Trophoblast cell (in vitro differentiated cells and primary cell): ENCODE measurements around the gene GBX2. TPM values are rescaled to one million over a fixed set of nuclear protein-coding genes. Genes with fewer than 3 reads are reported as not detected.
A peak's percentile ranks its signal among the peaks of the same experiment; 100 is the strongest.

ENCODE experiments used
- DNase-seq, 2 donors: peaks; one replicate each; pipeline ENCODE4 v3.0.0-alpha.2; 2016
- H2AFZ ChIP-seq: 2 replicates; pipeline ENCODE4 v1.6.1; 2013; ENCODE audit warnings: low read length, moderate library complexity, mild to moderate bottlenecking; ENCODE audit not compliant: insufficient read depth, poor library complexity
- H2AK5ac ChIP-seq: 2 replicates; pipeline ENCODE4 v1.6.1; 2013; ENCODE audit warnings: mild to moderate bottlenecking, low read length
- H2BK120ac ChIP-seq: 2 replicates; pipeline ENCODE4 v1.6.1; 2013; ENCODE audit warnings: low read length, mild to moderate bottlenecking, moderate library complexity; ENCODE audit not compliant: insufficient read depth, poor library complexity
- H2BK12ac ChIP-seq: 2 replicates; pipeline ENCODE4 v1.6.1; 2013; ENCODE audit warnings: mild to moderate bottlenecking, low read length, moderate library complexity
- H2BK5ac ChIP-seq: 2 replicates; pipeline ENCODE4 v1.6.1; 2013; ENCODE audit warnings: low read length, low read depth, moderate library complexity, mild to moderate bottlenecking; ENCODE audit not compliant: poor library complexity
- H3K14ac ChIP-seq: 2 replicates; pipeline ENCODE4 v1.6.1; 2013; ENCODE audit warnings: mild to moderate bottlenecking, low read length
- H3K18ac ChIP-seq: 2 replicates; pipeline ENCODE4 v1.6.1; 2013; ENCODE audit warnings: mild to moderate bottlenecking, low read length
- H3K23ac ChIP-seq: 2 replicates; pipeline ENCODE4 v1.6.1; 2013; ENCODE audit warnings: low read length
- H3K27ac ChIP-seq: 2 replicates; pipeline ENCODE4 v1.5.1; 2013; ENCODE audit warnings: low read depth, mild to moderate bottlenecking, inconsistent platforms, low read length, moderate library complexity
- H3K27me3 ChIP-seq: 2 replicates; pipeline ENCODE4 v1.6.1; 2013; ENCODE audit warnings: inconsistent platforms, mild to moderate bottlenecking, low read length, moderate library complexity; ENCODE audit not compliant: insufficient read depth
- H3K36me3 ChIP-seq, 2 experiments: 1 replicate in 1 of 2; 2 replicates in 1 of 2; pipeline ENCODE4 v1.6.1; 2013; ENCODE audit warnings: low read length in 2 of 2, mild to moderate bottlenecking in 2 of 2, moderate library complexity in 1 of 2; ENCODE audit not compliant: insufficient read depth in 2 of 2, control insufficient read depth in 1 of 2
- H3K4ac ChIP-seq: 2 replicates; pipeline ENCODE4 v1.6.1; 2013; ENCODE audit warnings: low read depth, mild to moderate bottlenecking, low read length, moderate library complexity
- H3K4me1 ChIP-seq, 2 experiments: 1 replicate in 1 of 2; 2 replicates in 1 of 2; pipeline ENCODE4 v1.6.1; 2013; ENCODE audit warnings: low read length in 2 of 2, mild to moderate bottlenecking in 2 of 2, moderate library complexity in 1 of 2; ENCODE audit not compliant: insufficient read depth in 2 of 2, control insufficient read depth in 1 of 2
- H3K4me2 ChIP-seq: 2 replicates; pipeline ENCODE4 v1.6.1; 2013; ENCODE audit warnings: inconsistent platforms, mild to moderate bottlenecking, low read length, moderate library complexity
- H3K4me3 ChIP-seq: 2 replicates; pipeline ENCODE4 v1.5.1; 2013; ENCODE audit warnings: mild to moderate bottlenecking, low read depth, low read length, inconsistent platforms
- H3K79me1 ChIP-seq: one replicate; pipeline ENCODE4 v1.6.1; 2013; ENCODE audit warnings: low read length
- H3K79me2 ChIP-seq: 2 replicates; pipeline ENCODE4 v1.6.1; 2013; ENCODE audit warnings: low read length, mild to moderate bottlenecking; ENCODE audit not compliant: control insufficient read depth, insufficient read depth, poor library complexity
- H3K9ac ChIP-seq: 2 replicates; pipeline ENCODE4 v1.6.1; 2013; ENCODE audit warnings: mild to moderate bottlenecking, low read length
- H3K9me3 ChIP-seq: 2 replicates; pipeline ENCODE4 v1.6.1; 2013; ENCODE audit warnings: low read depth, mild to moderate bottlenecking, control low read depth, inconsistent platforms, low read length; ENCODE audit not compliant: insufficient read depth
- H4K12ac ChIP-seq: 2 replicates; pipeline ENCODE4 v1.6.1; 2013; ENCODE audit warnings: low read depth, mild to moderate bottlenecking, low read length, moderate library complexity
- H4K8ac ChIP-seq: 2 replicates; pipeline ENCODE4 v1.6.1; 2013; ENCODE audit warnings: low read depth, mild to moderate bottlenecking, low read length, moderate library complexity
- H4K91ac ChIP-seq: one replicate; pipeline ENCODE4 v1.6.1; 2013; ENCODE audit warnings: low read depth, mild to moderate bottlenecking, low read length, moderate library complexity
- WGBS: extraction: QIAGEN DNeasy Blood & Tissue Kit; methylation state at CpG from one replicate; pipeline ENCODE4 v1.1.7; 2013; ENCODE audit warnings: missing lambda C conversion rate; ENCODE audit not compliant: insufficient read length, insufficient coverage; ENCODE audit errors: extremely low coverage; 5-methylcytosine and 5-hydroxymethylcytosine counted together
- polyA plus RNA-seq: library from polyadenylated mRNA; stranded (reverse); fragments of 200-250 nt; gene quantifications from 2 replicates; pipeline ENCODE4 v1.2.3, GENCODE V29; 2013

GBX2 gene
- polyA plus RNA-seq = 0.06 and 0.10 TPM in 2 replicates

GRCh38 chr2:236168110-236169080 lies at the start of gene GBX2:
TSS of gene GBX2 (minus strand) at chr2:236168386. CDS start at chr2:236167971, 415 bp downstream.
- H3K27me3 ChIP-seq = peaks cover 98% of the 10 kb centered on the region
- H3K36me3 ChIP-seq = no peaks in the 10 kb centered on the region
- peak within 1 kb of the TSS; percentile 68 for H3K4me2 ChIP-seq
- no peak within 1 kb of the TSS for H3K27ac ChIP-seq
- H3K79me1 ChIP-seq = no peaks in the 10 kb centered on the region
- no peaks in the 10 kb centered on the region for H3K79me2 ChIP-seq
- H3K14ac ChIP-seq = no peak within 1 kb of the TSS
- peak within 1 kb of the TSS; percentile 65 for H3K4me3 ChIP-seq
- H4K8ac ChIP-seq = no peak within 1 kb of the TSS
- no peak within 1 kb of the TSS for H3K9ac ChIP-seq
- H4K91ac ChIP-seq = no peak within 1 kb of the TSS
- WGBS = no CpG with 5 or more reads among the region's 105 CpGs
- H2AK5ac ChIP-seq = no peak within 1 kb of the TSS
- peak; percentile 35 to 42 for DNase-seq
- no peak within 1 kb of the TSS for H3K4ac ChIP-seq
- H3K18ac ChIP-seq = no peak within 1 kb of the TSS
- peak within 1 kb of the TSS; percentile 64 for H2AFZ ChIP-seq
- no peak within 1 kb of the TSS for H4K12ac ChIP-seq
- H2BK12ac ChIP-seq = no peak within 1 kb of the TSS
- peaks cover 8% of the 10 kb centered on the region for H3K9me3 ChIP-seq
- no peak within 1 kb of the TSS for H3K23ac ChIP-seq
- no peak within 1 kb of the TSS for H2BK5ac ChIP-seq
- H3K4me1 ChIP-seq = peaks cover 22 to 32% of the 10 kb centered on the region in 2 experiments
- no peak within 1 kb of the TSS for H2BK120ac ChIP-seq

DNA sequence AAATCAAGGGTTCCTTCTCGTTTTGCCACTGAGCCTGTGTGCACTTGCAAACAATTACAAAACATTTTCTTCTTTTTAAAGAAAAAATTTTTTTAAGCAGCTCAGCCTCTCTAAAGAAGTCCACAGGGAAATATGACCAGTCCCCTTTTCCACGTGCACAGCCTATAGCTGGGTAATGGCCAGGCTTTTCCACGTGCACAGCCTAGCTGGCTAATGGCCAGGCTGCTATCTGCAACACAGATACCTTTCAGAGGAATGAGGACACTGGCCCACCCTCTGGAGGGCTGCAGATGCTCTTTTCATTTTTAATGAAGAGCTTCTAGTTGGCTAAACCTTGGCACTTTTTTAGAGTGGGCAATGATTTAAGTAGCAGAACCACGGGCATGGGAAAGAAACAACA lies 49.7 kb upstream of the GBX2 start:
- H4K8ac ChIP-seq = no peak overlapping the region
- H2BK12ac ChIP-seq = no peak overlapping the region
- no peak overlapping the region for H2BK5ac ChIP-seq
- no peak overlapping the region for H3K9ac ChIP-seq
- DNase-seq = no peak
- no peaks in the 10 kb centered on the region for H3K79me1 ChIP-seq
- no peak overlapping the region for H4K12ac ChIP-seq
- H3K4me1 ChIP-seq = no peaks in the 10 kb centered on the region
- H3K36me3 ChIP-seq = no peaks in the 10 kb centered on the region
- H3K9me3 ChIP-seq = peaks cover 6% of the 10 kb centered on the region
- H2AK5ac ChIP-seq = no peak overlapping the region
- H3K23ac ChIP-seq = no peak overlapping the region
- H4K91ac ChIP-seq = no peak overlapping the region
- H3K4me2 ChIP-seq = no peak overlapping the region
- H3K4ac ChIP-seq = no peak overlapping the region
- no peak overlapping the region for H2BK120ac ChIP-seq
- H3K27ac ChIP-seq = no peak overlapping the region
- H3K4me3 ChIP-seq = no peak overlapping the region
- no peak overlapping the region for H3K18ac ChIP-seq
- H3K27me3 ChIP-seq = no peaks in the 10 kb centered on the region
- H2AFZ ChIP-seq = no peak overlapping the region
- no peak overlapping the region for H3K14ac ChIP-seq
- WGBS = no CpG with 5 or more reads among the region's 4 CpGs
- H3K79me2 ChIP-seq = no peaks in the 10 kb centered on the region

GRCh38 chr2:236216711-236217110 lies 48.5 kb upstream of the GBX2 start:
- no peak overlapping the region for H3K23ac ChIP-seq
- no peak overlapping the region for H3K14ac ChIP-seq
- H3K4me3 ChIP-seq = no peak overlapping the region
- H3K9me3 ChIP-seq = peaks cover 2% of the 10 kb centered on the region
- H3K18ac ChIP-seq = no peak overlapping the region
- H3K79me2 ChIP-seq = no peaks in the 10 kb centered on the region
- H3K4ac ChIP-seq = no peak overlapping the region
- H3K27me3 ChIP-seq = no peaks in the 10 kb centered on the region
- H3K9ac ChIP-seq = no peak overlapping the region
- no peak overlapping the region for H2AFZ ChIP-seq
- H3K36me3 ChIP-seq = no peaks in the 10 kb centered on the region
- H3K4me1 ChIP-seq = no peaks in the 10 kb centered on the region
- no peak overlapping the region for H2BK120ac ChIP-seq
- H4K91ac ChIP-seq = no peak overlapping the region
- H2BK12ac ChIP-seq = no peak overlapping the region
- no peak overlapping the region for H3K27ac ChIP-seq
- H3K79me1 ChIP-seq = no peaks in the 10 kb centered on the region
- H2AK5ac ChIP-seq = no peak overlapping the region
- no peak overlapping the region for H2BK5ac ChIP-seq
- WGBS = no CpG with 5 or more reads among the region's 7 CpGs
- H4K12ac ChIP-seq = no peak overlapping the region
- H3K4me2 ChIP-seq = no peak overlapping the region
- H4K8ac ChIP-seq = no peak overlapping the region
- DNase-seq = no peak

DNA sequence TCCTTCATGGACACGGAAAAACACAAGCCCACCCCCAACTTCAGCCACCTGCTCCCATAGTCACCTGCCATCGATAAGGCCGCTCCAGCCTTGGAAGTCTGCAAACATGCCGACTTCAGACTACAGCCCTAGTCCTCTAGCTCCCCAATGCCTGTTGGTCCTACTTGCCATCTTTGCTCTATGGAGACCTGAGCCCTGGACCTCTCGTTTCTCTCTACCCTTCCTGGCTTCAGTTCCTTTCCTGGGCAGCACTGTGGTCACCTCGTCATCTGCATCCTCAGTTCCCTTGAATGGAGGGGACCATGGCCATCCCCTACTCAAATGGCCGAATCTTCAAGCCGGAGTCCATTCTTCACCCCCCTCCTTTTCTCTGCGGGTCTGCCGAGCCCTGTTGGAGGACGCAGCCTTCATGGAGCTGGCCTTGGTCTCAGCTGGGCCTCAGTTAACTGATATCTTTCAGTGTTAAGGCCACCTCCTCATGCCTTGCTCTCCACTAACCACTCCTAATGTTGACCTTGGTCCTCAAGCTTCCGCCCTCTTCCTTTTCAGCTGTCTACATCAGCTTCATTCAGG lies 47.7 kb upstream of the GBX2 start:
- H2BK5ac ChIP-seq = no peak overlapping the region
- no peaks in the 10 kb centered on the region for H3K79me2 ChIP-seq
- H3K4me1 ChIP-seq = no peaks in the 10 kb centered on the region
- H3K4me2 ChIP-seq = no peak overlapping the region
- no peak overlapping the region for H4K91ac ChIP-seq
- no peak overlapping the region for H3K14ac ChIP-seq
- no peak overlapping the region for H3K4me3 ChIP-seq
- H2AFZ ChIP-seq = no peak overlapping the region
- no peaks in the 10 kb centered on the region for H3K79me1 ChIP-seq
- no peak overlapping the region for H4K12ac ChIP-seq
- H3K4ac ChIP-seq = no peak overlapping the region
- no peak overlapping the region for H3K18ac ChIP-seq
- H3K9me3 ChIP-seq = peaks cover 2% of the 10 kb centered on the region
- no peak for DNase-seq
- H2BK120ac ChIP-seq = no peak overlapping the region
- H3K27ac ChIP-seq = no peak overlapping the region
- no CpG with 5 or more reads among the region's 12 CpGs for WGBS
- H2BK12ac ChIP-seq = no peak overlapping the region
- H3K9ac ChIP-seq = no peak overlapping the region
- H3K36me3 ChIP-seq = no peaks in the 10 kb centered on the region
- no peak overlapping the region for H3K23ac ChIP-seq
- no peak overlapping the region for H4K8ac ChIP-seq
- no peak overlapping the region for H2AK5ac ChIP-seq
- no peaks in the 10 kb centered on the region for H3K27me3 ChIP-seq
